Right lobe of liver (tissue), 6 donors: ENCODE measurements around the gene SULF2. TPM values are rescaled to one million over a fixed set of nuclear protein-coding genes. Genes with fewer than 3 reads are reported as not detected.
A peak's percentile ranks its signal among the peaks of the same experiment; 100 is the strongest.

Source experiments
- ATAC-seq, 4 donors: fragments of 200-7000 bp; cut with Tn5 transposase; one replicate each; pipeline ENCODE4 v1.9.1; 2020; ENCODE audit warnings: mild to moderate bottlenecking in 4 of 4, moderate library complexity in 4 of 4
- DNase-seq, 3 donors: peaks; one replicate each; pipeline ENCODE4 v3.0.0-alpha.2; 2020
- H3K27ac ChIP-seq, 3 donors: fragments of 200-600 bp; one replicate each; pipeline ENCODE4 v1.8.0; 2022
- H3K27me3 ChIP-seq, 2 donors: fragments of 200-600 bp; one replicate each; pipeline ENCODE4 v1.8.0; 2022
- H3K36me3 ChIP-seq, 4 donors: fragments of 200-600 bp; sonication (generic) in 1 of 4; one replicate each; pipeline versions ENCODE4 v1.5.1 to v1.8.0; 2017 to 2022; ENCODE audit warnings: control low read depth in 1 of 4
- H3K4me1 ChIP-seq, 4 donors: fragments of 200-600 bp; sonication (generic) in 1 of 4; one replicate each; pipeline versions ENCODE4 v1.5.1 to v1.8.0; 2017 to 2022; ENCODE audit warnings: control low read depth in 1 of 4
- H3K4me3 ChIP-seq, 3 donors: fragments of 200-600 bp; one replicate each; pipeline ENCODE4 v1.8.0; 2022
- H3K9me3 ChIP-seq, 4 donors: fragments of 200-600 bp; sonication (generic) in 1 of 4; one replicate each; pipeline versions ENCODE4 v1.5.1 to v1.8.0; 2017 to 2022; ENCODE audit warnings: control low read depth in 1 of 4
- POLR2A ChIP-seq: fragments of 450-650 bp; IDR thresholded peaks from one replicate; pipeline ENCODE4 v1.6.1; 2017; ENCODE audit warnings: antibody characterized with exemption, mild to moderate bottlenecking
- WGBS: methylation state at CpG from one replicate; pipeline ENCODE4 v1.1.6; 2018; ENCODE audit warnings: low coverage, low lambda C conversion rate; ENCODE audit not compliant: insufficient coverage; ENCODE audit errors: missing lambda C conversion rate; 5-methylcytosine and 5-hydroxymethylcytosine counted together
- intact Hi-C, 2 donors: fragments of 100-400 bp; cut with DNase I; formaldehyde crosslinking; loops; one replicate each; pipeline versions ENCODE4 v1.11.2 to v1.14.1; 2022
- total RNA-seq, 6 experiments: library from RNA; depleted of rRNA in 2 of 6; stranded (reverse); fragments of >200 nt in 2 of 6; fragmentation: NEBNext Ultra II Directional in 3 of 6; extraction: Animal tissue kit (Norgen Biotek cat#: 25700) in 3 of 6; gene quantifications; one replicate each; pipeline versions ENCODE4 v1.1.0 to v1.2.4, GENCODE V29; 2016 to 2023
- TF ChIP-seq, protein P1 (sequence below), 4 donors: fragments of 200-600 bp in 3 of 4; fragments of 450-650 bp in 1 of 4; IDR thresholded peaks; one replicate each; pipeline versions ENCODE4 v1.5.1 to v1.8.0; 2016 to 2022; ENCODE audit warnings: antibody characterized with exemption in 4 of 4, mild to moderate bottlenecking in 2 of 4
- donor health status: DM: no; HTN: yes; CAD: no.
- donor health status: DM: no; HTN: no; CAD: no.
- donor health status: DM: no; HTN: no; CAD: no.
- donor health status: DM: no; HTN: yes; CAD: no.
- donor health status: DM: no; HTN: yes; CAD: no.

SULF2 gene
- total RNA-seq, 6 experiments from 2014 or later: 6.1 to 92.0 (median 48.3) TPM

DNA sequence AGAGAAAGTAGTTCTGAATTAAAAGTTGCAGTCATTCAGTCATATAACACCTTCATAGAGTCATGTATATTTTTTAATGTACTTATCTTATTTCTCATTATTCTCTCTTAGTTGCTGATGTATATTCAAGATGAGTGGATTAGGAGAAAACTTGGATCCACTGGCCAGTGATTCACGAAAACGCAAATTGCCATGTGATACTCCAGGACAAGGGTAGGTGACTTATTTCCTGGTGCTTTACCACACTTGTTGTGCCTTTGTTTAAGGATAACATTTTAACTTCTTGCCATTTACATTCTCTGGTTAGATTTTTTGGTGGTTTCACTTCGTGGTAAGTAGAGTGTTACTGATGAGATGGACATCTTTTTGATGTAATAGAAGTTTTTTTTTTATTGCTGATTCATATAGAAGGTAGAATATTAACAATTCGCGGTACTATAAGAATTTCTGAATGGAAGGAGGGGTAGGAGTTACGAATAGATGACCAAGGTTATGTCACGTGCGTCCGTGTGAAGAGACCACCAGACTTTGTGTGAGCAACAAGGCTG lies 163.1 kb downstream of the SULF2 start:
- DNase-seq (no peak), ATAC-seq (no peak)
- no peak overlapping the region for H3K27ac ChIP-seq
- no peaks in the 10 kb centered on the region for H3K9me3 ChIP-seq
- TF ChIP-seq, protein P1, sequence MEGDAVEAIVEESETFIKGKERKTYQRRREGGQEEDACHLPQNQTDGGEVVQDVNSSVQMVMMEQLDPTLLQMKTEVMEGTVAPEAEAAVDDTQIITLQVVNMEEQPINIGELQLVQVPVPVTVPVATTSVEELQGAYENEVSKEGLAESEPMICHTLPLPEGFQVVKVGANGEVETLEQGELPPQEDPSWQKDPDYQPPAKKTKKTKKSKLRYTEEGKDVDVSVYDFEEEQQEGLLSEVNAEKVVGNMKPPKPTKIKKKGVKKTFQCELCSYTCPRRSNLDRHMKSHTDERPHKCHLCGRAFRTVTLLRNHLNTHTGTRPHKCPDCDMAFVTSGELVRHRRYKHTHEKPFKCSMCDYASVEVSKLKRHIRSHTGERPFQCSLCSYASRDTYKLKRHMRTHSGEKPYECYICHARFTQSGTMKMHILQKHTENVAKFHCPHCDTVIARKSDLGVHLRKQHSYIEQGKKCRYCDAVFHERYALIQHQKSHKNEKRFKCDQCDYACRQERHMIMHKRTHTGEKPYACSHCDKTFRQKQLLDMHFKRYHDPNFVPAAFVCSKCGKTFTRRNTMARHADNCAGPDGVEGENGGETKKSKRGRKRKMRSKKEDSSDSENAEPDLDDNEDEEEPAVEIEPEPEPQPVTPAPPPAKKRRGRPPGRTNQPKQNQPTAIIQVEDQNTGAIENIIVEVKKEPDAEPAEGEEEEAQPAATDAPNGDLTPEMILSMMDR (IDR thresholded peaks at IDR 0.05): no peak
- no peak for TF ChIP-seq POLR2A
- no peaks in the 10 kb centered on the region for H3K4me1 ChIP-seq
- no peak overlapping the region for H3K4me3 ChIP-seq
- peaks cover 0 to 14% (median 2%) of the 10 kb centered on the region in 4 donors for H3K36me3 ChIP-seq
- intact Hi-C loops: loop anchor here (10.0 kb wide), 2 partner anchors 237 to 447 kb away; no protein-coding TSS in a partner anchor
- H3K27me3 ChIP-seq: no peaks in the 10 kb centered on the region
- 88% methylated on average over 9 of the region's 9 CpGs for WGBS

DNA sequence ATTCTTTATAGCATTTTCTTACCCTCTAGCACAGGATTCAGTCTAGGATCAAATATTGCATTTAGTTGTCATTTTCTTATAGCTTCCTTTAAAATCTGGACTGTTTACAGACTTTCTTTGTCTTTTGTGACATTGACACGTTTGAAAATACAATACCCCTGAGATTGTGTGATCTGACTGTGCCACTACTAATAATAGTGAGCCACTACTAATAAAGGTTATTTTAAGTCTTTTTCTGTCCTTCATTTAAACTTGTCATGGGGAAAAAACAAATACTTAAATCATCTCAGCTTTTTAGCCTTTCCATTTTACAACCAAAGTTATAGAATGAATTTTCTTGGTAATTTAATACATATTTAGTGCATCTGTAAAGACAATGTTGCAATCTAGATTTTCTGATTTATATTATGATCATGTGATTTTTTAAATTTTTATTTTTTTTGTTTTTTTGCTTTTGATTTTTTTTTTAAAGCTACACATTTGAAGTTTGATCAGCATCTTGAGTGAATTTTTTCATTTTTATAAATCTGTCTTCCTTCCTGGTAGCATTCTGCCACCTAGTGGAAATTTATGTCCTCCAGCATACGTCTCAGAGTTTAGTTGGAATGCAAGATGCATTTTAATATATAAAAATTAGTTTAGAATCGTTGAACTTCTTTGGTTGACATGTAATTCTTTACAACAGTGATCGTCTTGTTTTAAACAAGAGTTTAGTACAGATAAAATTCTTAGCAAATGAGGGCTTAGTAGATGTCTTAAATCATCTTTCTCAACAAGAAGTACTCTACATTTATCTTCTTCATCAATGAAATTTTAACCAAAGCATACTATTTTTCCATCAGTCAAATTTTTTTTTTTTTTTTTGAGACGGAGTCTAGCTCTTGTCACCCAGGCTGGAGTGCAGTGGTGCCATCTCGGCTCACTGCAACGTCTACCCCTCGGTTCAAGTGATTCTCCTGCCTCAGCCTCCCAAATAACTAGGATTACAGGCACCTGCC lies 164.2 kb downstream of the SULF2 start:
- Histone ChIP-seq H3K36me3 (peaks cover 0 to 14% (median 2%) of the 10 kb centered on the region in 4 donors), H3K27ac (no peak overlapping the region), H3K4me3 (no peak overlapping the region), H3K9me3 (no peaks in the 10 kb centered on the region), H3K27me3 (no peaks in the 10 kb centered on the region), H3K4me1 (no peaks in the 10 kb centered on the region)
- 9% methylated on average over 5 of the region's 8 CpGs for WGBS
- intact Hi-C loops: loop anchor here (10.0 kb wide), 2 partner anchors 236 to 446 kb away; no protein-coding TSS in a partner anchor
- TF ChIP-seq, protein P1 (IDR thresholded peaks at IDR 0.05): peak; percentile 76 to 88 (median 86)
- TF ChIP-seq POLR2A: no peak
- ATAC-seq: peak; percentile 34 to 56 (median 48)
- DNase-seq: no peak

DNA sequence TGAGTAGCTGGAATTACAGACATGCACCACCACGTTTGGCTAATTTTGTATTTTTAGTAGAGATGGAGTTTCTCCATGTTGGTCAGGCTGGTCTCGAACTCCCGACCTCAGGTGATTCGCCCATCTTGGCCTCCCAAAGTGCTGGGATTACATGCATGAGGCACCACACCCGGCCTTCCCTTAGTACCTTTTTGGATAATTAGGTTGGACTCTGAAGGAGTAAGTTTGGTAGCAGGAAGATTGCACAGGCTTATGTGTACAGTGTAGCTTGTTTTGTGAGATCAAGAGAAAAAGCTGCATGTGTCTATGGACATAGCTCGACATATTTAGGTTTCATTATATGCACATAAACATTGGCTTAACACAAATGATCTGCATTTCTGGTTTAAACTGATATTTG lies 166.8 kb downstream of the SULF2 start:
- intact Hi-C loops: no loop called here
- WGBS: 95% methylated on average over 3 of the region's 6 CpGs
- Histone ChIP-seq H3K36me3 (peaks cover 0 to 9% (median 0%) of the 10 kb centered on the region in 4 donors), H3K27me3 (no peaks in the 10 kb centered on the region), H3K9me3 (no peaks in the 10 kb centered on the region), H3K27ac (no peak overlapping the region), H3K4me3 (no peak overlapping the region), H3K4me1 (no peaks in the 10 kb centered on the region)
- no peak for ATAC-seq
- TF ChIP-seq POLR2A: no peak
- TF ChIP-seq, protein P1 (IDR thresholded peaks at IDR 0.05): no peak
- no peak for DNase-seq

DNA sequence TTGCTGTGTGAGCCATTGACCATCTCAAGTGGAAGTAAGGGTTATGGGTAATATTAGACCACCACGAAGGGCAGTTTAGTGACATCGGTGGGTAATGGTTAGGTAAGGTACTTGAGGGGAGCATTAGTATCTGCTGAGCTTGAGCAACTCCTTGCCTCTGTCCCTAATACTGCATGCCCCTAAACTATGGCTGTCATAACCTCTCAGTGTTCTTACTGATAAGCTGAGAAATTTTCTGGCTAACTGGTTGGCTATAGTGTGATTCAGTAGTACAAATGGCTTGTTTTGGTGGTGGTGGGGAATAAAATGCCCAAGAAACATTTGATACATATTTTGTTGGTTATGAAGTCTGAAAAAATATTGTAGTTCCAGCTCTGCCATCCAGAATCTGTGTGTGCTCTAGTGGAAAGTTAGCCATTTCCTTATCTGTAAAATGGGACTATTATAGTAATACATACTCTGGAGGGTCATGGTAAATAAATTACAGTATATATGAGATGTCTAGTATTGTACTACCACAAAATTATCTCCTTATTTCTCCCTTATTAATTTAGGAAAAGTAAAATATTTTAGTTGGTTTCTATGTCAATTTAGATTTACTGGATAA lies 170.5 kb downstream of the SULF2 start:
- no peaks in the 10 kb centered on the region for H3K27me3 ChIP-seq
- H3K4me3 ChIP-seq: no peak overlapping the region
- TF ChIP-seq, protein P1 (IDR thresholded peaks at IDR 0.05): no peak
- TF ChIP-seq POLR2A: no peak
- no peak for DNase-seq
- ATAC-seq: no peak
- H3K9me3 ChIP-seq: no peaks in the 10 kb centered on the region
- H3K36me3 ChIP-seq: no peaks in the 10 kb centered on the region
- H3K4me1 ChIP-seq: peaks cover 0 to 5% (median 0%) of the 10 kb centered on the region in 4 donors
- intact Hi-C loops: no loop called here
- no peak overlapping the region for H3K27ac ChIP-seq
- WGBS: 100% methylated on average over 2 of the region's 2 CpGs
